Tibial nerve (tissue), 4 donors: ENCODE results near the gene TRIOBP. TPM values are rescaled to one million over a fixed set of nuclear protein-coding genes. Genes with fewer than 3 reads are reported as not detected.

Experiments used
- DNase-seq, 2 donors: peaks; one replicate each; pipeline ENCODE4 v3.0.0-alpha.2; 2019; ENCODE audit warnings: low spot score in 2 of 2
- H3K27ac ChIP-seq, 4 donors: fragments of 200-600 bp; sonication (generic) in 3 of 4; one replicate each; pipeline ENCODE4 v1.5.1; 2017 to 2019; ENCODE audit warnings: mild to moderate bottlenecking in 1 of 4
- H3K27me3 ChIP-seq, 2 donors: fragments of 200-600 bp; sonication (generic) in 1 of 2; one replicate each; pipeline versions ENCODE4 v1.5.1 to v1.6.0; 2017 to 2019
- H3K36me3 ChIP-seq, 3 donors: fragments of 200-600 bp; sonication (generic); one replicate each; pipeline ENCODE4 v1.5.1; 2018 to 2019
- H3K4me1 ChIP-seq, 4 donors: fragments of 200-600 bp; sonication (generic) in 3 of 4; one replicate each; pipeline ENCODE4 v1.5.1; 2017 to 2019
- H3K4me3 ChIP-seq, 4 donors: fragments of 200-600 bp; sonication (generic) in 3 of 4; one replicate each; pipeline ENCODE4 v1.5.1; 2017 to 2019; ENCODE audit warnings: mild to moderate bottlenecking in 1 of 4, moderate library complexity in 1 of 4
- H3K9me3 ChIP-seq, 4 donors: fragments of 200-600 bp; sonication (generic) in 3 of 4; one replicate each; pipeline ENCODE4 v1.5.1; 2017 to 2019
- EP300 ChIP-seq, 2 donors: sonication (generic); formaldehyde crosslinking; IDR thresholded peaks; one replicate each; pipeline ENCODE4 v1.6.1; 2017; ENCODE audit warnings: antibody characterized with exemption in 2 of 2, mild to moderate bottlenecking in 1 of 2
- POLR2A ChIP-seq, 2 donors: fragments of 450-650 bp; IDR thresholded peaks; one replicate each; pipeline ENCODE4 v1.6.1; 2017; ENCODE audit warnings: antibody characterized with exemption in 2 of 2, mild to moderate bottlenecking in 2 of 2, moderate library complexity in 2 of 2
- WGBS, 2 donors: methylation state at CpG; one replicate each; pipeline ENCODE4 v1.1.5; 2018; 5-methylcytosine and 5-hydroxymethylcytosine counted together
- total RNA-seq, 4 donors: library from RNA; depleted of rRNA; stranded (reverse); fragments of >200 nt; gene quantifications; one replicate each; pipeline ENCODE4 v1.1.0, GENCODE V29; 2016
- TF ChIP-seq, protein P1 (sequence below), 5 experiments: fragments of 200-600 bp in 3 of 5; fragments of 450-650 bp in 2 of 5; sonication (generic) in 3 of 5; IDR thresholded peaks; one replicate each; pipeline ENCODE4 v1.5.1; 2016 to 2019; ENCODE audit warnings: antibody characterized with exemption in 5 of 5, mild to moderate bottlenecking in 3 of 5, moderate library complexity in 2 of 5

TRIOBP gene
- total RNA-seq, 4 donors from 2014 or later: 140 to 160 (median 151) TPM

DNA sequence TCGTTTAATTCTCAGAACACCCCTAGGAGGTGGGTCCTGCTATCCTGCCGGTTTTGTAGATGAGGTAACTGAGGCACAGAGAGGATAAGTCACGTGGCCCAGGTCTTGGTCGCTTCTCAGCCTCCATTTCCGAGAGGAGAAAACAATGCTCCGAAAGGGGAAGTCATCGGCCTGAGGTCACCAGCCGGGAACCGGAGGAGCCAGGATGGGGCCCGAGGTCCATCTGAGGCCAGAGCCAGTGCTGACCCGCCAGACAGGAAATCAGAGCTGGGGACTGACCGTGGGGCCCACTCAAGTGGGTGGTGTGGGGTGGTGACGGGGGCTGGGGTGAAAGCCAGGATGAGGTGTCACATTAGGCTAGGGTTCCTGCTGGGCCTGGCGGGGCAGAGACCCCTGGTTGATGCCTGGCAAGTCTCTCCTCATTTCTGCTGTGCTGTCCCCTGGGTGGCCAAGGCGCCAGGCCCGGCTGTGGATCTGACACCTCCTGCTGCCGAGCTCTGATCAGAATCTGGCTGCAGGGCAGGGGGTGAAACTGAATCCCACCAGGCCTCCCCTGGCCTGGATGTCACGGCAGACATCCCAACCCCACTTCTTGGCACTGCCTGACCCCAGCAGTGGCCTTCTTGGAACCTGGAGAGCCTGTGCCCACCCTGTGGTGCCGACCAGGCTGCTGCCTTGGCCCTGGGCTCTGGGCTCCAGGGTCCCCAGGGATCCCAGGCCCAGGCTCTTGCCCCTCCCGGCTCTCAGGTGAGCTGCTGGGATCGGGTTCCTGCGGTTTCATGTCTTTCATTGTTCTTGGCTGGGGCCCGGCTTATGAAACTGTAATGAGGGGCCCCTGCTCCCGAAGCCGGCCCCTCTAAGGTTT, 12.0 kb downstream of the TRIOBP start:
- H3K4me3 ChIP-seq: no peak overlapping the region
- H3K27ac ChIP-seq: no peak overlapping the region
- WGBS, 2 donors: 80 to 84% methylated on average over 18 to 21 of the region's 25 CpGs
- no peaks in the 10 kb centered on the region for H3K9me3 ChIP-seq
- peaks cover 0 to 18% (median 0%) of the 10 kb centered on the region in 3 donors for H3K36me3 ChIP-seq
- no peak for DNase-seq
- no peaks in the 10 kb centered on the region for H3K4me1 ChIP-seq
- no peak for TF ChIP-seq POLR2A (IDR thresholded peaks at IDR 0.05)
- TF ChIP-seq, protein P1, sequence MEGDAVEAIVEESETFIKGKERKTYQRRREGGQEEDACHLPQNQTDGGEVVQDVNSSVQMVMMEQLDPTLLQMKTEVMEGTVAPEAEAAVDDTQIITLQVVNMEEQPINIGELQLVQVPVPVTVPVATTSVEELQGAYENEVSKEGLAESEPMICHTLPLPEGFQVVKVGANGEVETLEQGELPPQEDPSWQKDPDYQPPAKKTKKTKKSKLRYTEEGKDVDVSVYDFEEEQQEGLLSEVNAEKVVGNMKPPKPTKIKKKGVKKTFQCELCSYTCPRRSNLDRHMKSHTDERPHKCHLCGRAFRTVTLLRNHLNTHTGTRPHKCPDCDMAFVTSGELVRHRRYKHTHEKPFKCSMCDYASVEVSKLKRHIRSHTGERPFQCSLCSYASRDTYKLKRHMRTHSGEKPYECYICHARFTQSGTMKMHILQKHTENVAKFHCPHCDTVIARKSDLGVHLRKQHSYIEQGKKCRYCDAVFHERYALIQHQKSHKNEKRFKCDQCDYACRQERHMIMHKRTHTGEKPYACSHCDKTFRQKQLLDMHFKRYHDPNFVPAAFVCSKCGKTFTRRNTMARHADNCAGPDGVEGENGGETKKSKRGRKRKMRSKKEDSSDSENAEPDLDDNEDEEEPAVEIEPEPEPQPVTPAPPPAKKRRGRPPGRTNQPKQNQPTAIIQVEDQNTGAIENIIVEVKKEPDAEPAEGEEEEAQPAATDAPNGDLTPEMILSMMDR (IDR thresholded peaks at IDR 0.05): no peak
- no peak for TF ChIP-seq EP300 (IDR thresholded peaks at IDR 0.05)
- H3K27me3 ChIP-seq: no peaks in the 10 kb centered on the region

DNA sequence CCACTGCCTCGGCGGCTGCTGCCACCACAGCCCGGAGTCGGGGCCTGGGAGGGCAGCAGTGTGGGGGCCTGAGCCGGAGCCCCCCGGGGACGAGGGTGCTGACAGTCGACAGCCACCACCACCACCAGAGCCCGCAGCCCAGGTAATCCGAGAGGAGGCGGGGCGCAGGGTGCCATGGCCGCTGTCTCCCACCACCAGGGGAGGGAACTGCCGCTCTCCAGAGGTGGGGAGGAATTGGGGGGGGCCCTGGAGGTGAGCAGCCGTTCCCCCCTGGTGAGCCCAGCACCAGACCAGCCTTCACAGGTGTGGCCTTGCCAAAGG, 12.6 kb downstream of the TRIOBP start:
- Histone ChIP-seq H3K27ac (no peak overlapping the region), H3K4me3 (no peak overlapping the region), H3K27me3 (no peaks in the 10 kb centered on the region), H3K9me3 (no peaks in the 10 kb centered on the region), H3K36me3 (peaks cover 0 to 18% (median 0%) of the 10 kb centered on the region in 3 donors), H3K4me1 (no peaks in the 10 kb centered on the region)
- TF ChIP-seq POLR2A (IDR thresholded peaks at IDR 0.05): no peak
- no peak for TF ChIP-seq EP300 (IDR thresholded peaks at IDR 0.05)
- TF ChIP-seq, protein P1 (IDR thresholded peaks at IDR 0.05): no peak
- DNase-seq: no peak
- 93 to 97% methylated on average over 3 to 15 of the region's 15 CpGs for WGBS, 2 donors

DNA sequence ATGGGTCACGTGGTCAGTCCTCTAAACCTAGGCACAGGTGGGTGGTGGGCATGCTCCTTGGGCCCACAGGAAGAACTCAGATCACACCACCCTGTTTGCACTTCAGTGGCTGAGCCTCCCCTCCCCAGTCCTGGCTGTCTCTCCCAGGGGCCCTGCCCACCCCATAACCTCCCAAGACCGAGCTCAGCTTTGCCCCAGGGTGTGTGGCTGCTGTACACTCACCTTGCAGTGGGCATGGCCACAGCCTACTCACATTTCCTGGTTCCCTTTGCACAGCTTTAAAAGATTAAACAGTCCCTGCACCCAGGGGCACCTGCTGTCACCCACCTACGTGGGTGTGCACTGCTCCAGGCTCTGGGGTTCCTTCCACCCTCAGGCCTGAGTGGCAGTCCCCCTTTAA, 13.8 kb downstream of the TRIOBP start:
- TF ChIP-seq, protein P1 (IDR thresholded peaks at IDR 0.05): no peak
- TF ChIP-seq EP300 (IDR thresholded peaks at IDR 0.05) (no peak), POLR2A (IDR thresholded peaks at IDR 0.05) (no peak)
- DNase-seq: no peak
- WGBS, 2 donors: 86 to 87% methylated on average over 3 of the region's 3 CpGs
- Histone ChIP-seq H3K27ac (no peak overlapping the region), H3K36me3 (peaks cover 0 to 21% (median 0%) of the 10 kb centered on the region in 3 donors), H3K4me1 (no peaks in the 10 kb centered on the region), H3K9me3 (no peaks in the 10 kb centered on the region), H3K27me3 (no peaks in the 10 kb centered on the region), H3K4me3 (no peak overlapping the region)

DNA sequence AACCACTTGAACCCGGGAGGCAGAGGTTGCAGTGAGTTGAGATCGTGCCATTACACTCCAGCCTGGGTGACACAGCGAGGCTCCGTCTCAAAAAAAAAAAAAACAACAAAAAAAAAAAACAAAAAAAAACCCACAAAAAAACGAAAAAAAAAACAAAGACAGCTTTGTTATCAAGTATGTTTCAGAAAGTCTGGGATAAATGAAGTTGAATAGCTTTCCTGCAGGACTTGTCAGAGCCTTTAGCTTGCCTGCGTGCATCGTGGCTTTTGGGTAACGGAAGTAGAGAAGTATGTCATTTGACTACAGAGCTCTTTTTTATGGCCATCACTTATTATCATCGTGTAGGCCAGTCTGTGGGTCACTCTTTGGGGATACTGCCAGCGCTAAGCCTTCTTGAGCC, 14.6 kb downstream of the TRIOBP start:
- TF ChIP-seq POLR2A (IDR thresholded peaks at IDR 0.05) (no peak), EP300 (IDR thresholded peaks at IDR 0.05) (no peak)
- TF ChIP-seq, protein P1 (IDR thresholded peaks at IDR 0.05): no peak
- no peaks in the 10 kb centered on the region for H3K4me1 ChIP-seq
- no peaks in the 10 kb centered on the region for H3K27me3 ChIP-seq
- peaks cover 0 to 29% (median 0%) of the 10 kb centered on the region in 3 donors for H3K36me3 ChIP-seq
- H3K27ac ChIP-seq: no peak overlapping the region
- no peak for DNase-seq
- H3K9me3 ChIP-seq: no peaks in the 10 kb centered on the region
- WGBS, 2 donors: 55 to 64% methylated on average over 10 of the region's 10 CpGs
- no peak overlapping the region for H3K4me3 ChIP-seq

DNA sequence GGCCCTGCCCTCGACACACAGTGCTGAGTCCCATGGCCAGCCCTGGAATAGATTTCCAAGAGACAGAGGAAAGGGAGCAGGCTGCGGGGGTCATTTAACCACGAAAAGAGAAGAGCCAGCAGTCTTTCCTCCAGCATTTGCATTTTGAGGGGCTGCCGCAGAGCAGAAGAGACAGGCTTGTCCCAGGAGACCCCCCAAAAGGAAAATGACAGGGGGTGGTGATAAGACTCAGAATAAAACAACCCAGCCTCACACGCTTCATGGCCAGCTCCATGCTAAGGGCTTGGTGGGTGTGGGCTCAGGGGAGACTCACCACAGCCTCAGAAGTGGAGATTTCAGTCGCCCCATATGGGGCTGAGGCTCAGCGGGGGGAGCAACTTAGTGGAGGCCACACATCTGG, 16.9 kb downstream of the TRIOBP start:
- 91 to 92% methylated on average over 7 of the region's 7 CpGs for WGBS, 2 donors
- DNase-seq: no peak
- Histone ChIP-seq H3K4me3 (no peak overlapping the region), H3K27ac (no peak overlapping the region), H3K27me3 (no peaks in the 10 kb centered on the region), H3K4me1 (no peaks in the 10 kb centered on the region), H3K36me3 (peaks cover 0 to 32% (median 0%) of the 10 kb centered on the region in 3 donors), H3K9me3 (no peaks in the 10 kb centered on the region)
- no peak for TF ChIP-seq POLR2A (IDR thresholded peaks at IDR 0.05)
- no peak for TF ChIP-seq EP300 (IDR thresholded peaks at IDR 0.05)
- TF ChIP-seq, protein P1 (IDR thresholded peaks at IDR 0.05): no peak
